HepG2 (cell line): ENCODE data around the gene RPS23. TPM values are rescaled to one million over a fixed set of nuclear protein-coding genes. Genes with fewer than 3 reads are reported as not detected.
A peak's percentile ranks its signal among the peaks of the same experiment; 100 is the strongest.

Experiments used
- DPF2 ChIP-seq: sonication (generic); formaldehyde crosslinking; IDR thresholded peaks from 2 replicates; pipeline ENCODE4 v1.4.0; 2020; ENCODE audit warnings: mild to moderate bottlenecking, low read depth, missing genetic modification reagents, borderline replicate concordance
- HNRNPL ChIP-seq: fragments of 200-400 bp; formaldehyde crosslinking; IDR thresholded peaks from 2 replicates; pipeline ENCODE4 v1.6.1; 2017; ENCODE audit warnings: mild to moderate bottlenecking, low read depth, low read length
- MATR3 ChIP-seq: sonication (generic); formaldehyde crosslinking; IDR thresholded peaks from 2 replicates; pipeline ENCODE4 v1.4.0; 2020; ENCODE audit warnings: missing genetic modification reagents
- NFRKB ChIP-seq: fragments of 450-650 bp; IDR thresholded peaks from 2 replicates; pipeline ENCODE4 v1.6.1; 2017
- SIN3A ChIP-seq: IDR thresholded peaks from 2 replicates; pipeline ENCODE4 v1.6.1; 2011; ENCODE audit warnings: low read depth, mild to moderate bottlenecking, control low read depth, low read length, borderline replicate concordance
- SNAPC2 ChIP-seq: sonication (generic); formaldehyde crosslinking; IDR thresholded peaks from 2 replicates; pipeline ENCODE4 v1.8.1; 2022; ENCODE audit warnings: mild to moderate bottlenecking, missing genetic modification reagents
- TRIM24 ChIP-seq: sonication (generic); formaldehyde crosslinking; IDR thresholded peaks from 2 replicates; pipeline ENCODE4 v1.8.0; 2022; ENCODE audit warnings: mild to moderate bottlenecking, missing genetic modification reagents
- XRCC5 ChIP-seq: fragments of 200-400 bp; formaldehyde crosslinking; optimal IDR thresholded peaks from 2 replicates; pipeline ENCODE3; 2017; ENCODE audit warnings: mild to moderate bottlenecking, low read length
- ZFP36L1 ChIP-seq: sonication (generic); formaldehyde crosslinking; IDR thresholded peaks from 2 replicates; pipeline ENCODE4 v1.8.0; 2022; ENCODE audit warnings: mild to moderate bottlenecking, missing genetic modification reagents, moderate library complexity
- ZNF160 ChIP-seq: sonication (generic); formaldehyde crosslinking; IDR thresholded peaks from 2 replicates; pipeline ENCODE4 v1.8.0; 2022; ENCODE audit warnings: mild to moderate bottlenecking, inconsistent platforms, missing genetic modification reagents
- ZNF282 ChIP-seq: fragments of 450-650 bp; IDR thresholded peaks from 2 replicates; pipeline ENCODE4 v1.6.1; 2018; ENCODE audit not compliant: partially characterized antibody
- ZNF407 ChIP-seq: sonication (generic); formaldehyde crosslinking; IDR thresholded peaks from one replicate; pipeline ENCODE4 v1.5.1; 2020; ENCODE audit warnings: mild to moderate bottlenecking, missing genetic modification reagents; ENCODE audit errors: not compliant biosample characterization
- ZNF557 ChIP-seq: sonication (generic); formaldehyde crosslinking; IDR thresholded peaks from 2 replicates; pipeline ENCODE4 v1.4.0; 2020; ENCODE audit warnings: missing genetic modification reagents
- ZNF704 ChIP-seq: sonication (generic); formaldehyde crosslinking; IDR thresholded peaks from 2 replicates; pipeline ENCODE4 v1.8.1; 2023; ENCODE audit warnings: mild to moderate bottlenecking, inconsistent platforms, moderate library complexity, missing genetic modification reagents, borderline replicate concordance
- polyA plus RNA-seq, 8 experiments: library from polyadenylated mRNA; depleted of rRNA in 3 of 8; stranded (reverse) in 7 of 8; unstranded in 1 of 8; fragments of >200 nt; fragmentation: Illumina TruSeq in 4 of 8; extraction: Trizol in 4 of 8; gene quantifications; 2 replicates each; pipeline versions ENCODE4 v1.2.1 to v1.2.3, GENCODE V29; 2011 to 2016; ENCODE audit warnings: low read depth in 4 of 8, missing spikeins in 1 of 8, mixed read lengths in 1 of 8; ENCODE audit not compliant: insufficient read depth in 1 of 8
- total RNA-seq, 5 experiments: library from RNA; depleted of rRNA; stranded (reverse); fragments of >200 nt; fragmentation: Illumina TruSeq; extraction: Trizol; gene quantifications; 2 replicates each; pipeline ENCODE4 v1.2.3, GENCODE V29; 2016; ENCODE audit warnings: low read depth in 1 of 5
- TF ChIP-seq, protein P1 (sequence below): sonication (generic); formaldehyde crosslinking; IDR thresholded peaks from 2 replicates; pipeline ENCODE4 v1.5.0; 2020; ENCODE audit warnings: mild to moderate bottlenecking, missing genetic modification reagents
- TF ChIP-seq, protein P2 (sequence below): IDR thresholded peaks from 2 replicates; pipeline ENCODE4 v1.6.1; 2018; ENCODE audit warnings: missing genetic modification reagents, mild to moderate bottlenecking, missing compliant biosample characterization

RPS23 gene
- total and polyA plus RNA-seq, 2 of the 13 experiments (the other 11 are each of a cell fraction or from before 2014, with no cell fraction given), result 3,088 to 3,235 TPM

DNA sequence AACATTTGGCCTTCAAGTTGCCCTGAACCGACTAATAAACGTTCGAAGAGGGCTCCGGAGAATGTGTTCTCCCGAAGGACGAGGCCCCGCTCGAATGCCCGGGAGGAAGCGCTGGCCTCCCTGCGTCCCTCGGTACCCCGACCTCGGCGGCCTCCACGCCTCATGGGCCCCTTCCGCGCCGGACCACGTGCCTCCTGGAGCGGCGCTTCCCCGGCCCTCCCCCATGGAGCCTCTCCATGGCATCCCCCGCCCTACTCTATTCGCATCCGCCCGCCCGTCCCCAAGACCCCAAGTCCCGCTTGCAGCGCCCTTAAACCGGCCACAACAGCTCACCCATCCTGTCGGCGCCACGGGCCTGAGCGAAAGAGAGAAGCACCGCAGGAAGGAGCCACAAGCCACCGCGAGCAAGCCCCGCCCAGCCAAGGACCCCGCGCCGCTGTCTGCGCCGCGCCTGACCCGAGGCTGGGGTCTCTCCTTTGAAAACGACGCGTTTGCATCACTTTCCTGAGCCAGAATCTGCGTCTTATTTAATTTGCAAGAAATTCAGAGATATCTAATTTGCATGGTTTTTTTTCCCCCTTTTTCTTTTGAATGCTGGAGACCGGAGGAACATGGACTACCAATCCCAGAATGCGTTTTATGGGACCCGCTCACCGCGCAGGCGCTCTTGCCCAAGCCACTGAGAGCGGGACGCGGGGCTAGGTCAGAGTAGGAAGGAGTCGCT, at the start of gene RPS23 (continued):
- TF ChIP-seq, protein P1, sequence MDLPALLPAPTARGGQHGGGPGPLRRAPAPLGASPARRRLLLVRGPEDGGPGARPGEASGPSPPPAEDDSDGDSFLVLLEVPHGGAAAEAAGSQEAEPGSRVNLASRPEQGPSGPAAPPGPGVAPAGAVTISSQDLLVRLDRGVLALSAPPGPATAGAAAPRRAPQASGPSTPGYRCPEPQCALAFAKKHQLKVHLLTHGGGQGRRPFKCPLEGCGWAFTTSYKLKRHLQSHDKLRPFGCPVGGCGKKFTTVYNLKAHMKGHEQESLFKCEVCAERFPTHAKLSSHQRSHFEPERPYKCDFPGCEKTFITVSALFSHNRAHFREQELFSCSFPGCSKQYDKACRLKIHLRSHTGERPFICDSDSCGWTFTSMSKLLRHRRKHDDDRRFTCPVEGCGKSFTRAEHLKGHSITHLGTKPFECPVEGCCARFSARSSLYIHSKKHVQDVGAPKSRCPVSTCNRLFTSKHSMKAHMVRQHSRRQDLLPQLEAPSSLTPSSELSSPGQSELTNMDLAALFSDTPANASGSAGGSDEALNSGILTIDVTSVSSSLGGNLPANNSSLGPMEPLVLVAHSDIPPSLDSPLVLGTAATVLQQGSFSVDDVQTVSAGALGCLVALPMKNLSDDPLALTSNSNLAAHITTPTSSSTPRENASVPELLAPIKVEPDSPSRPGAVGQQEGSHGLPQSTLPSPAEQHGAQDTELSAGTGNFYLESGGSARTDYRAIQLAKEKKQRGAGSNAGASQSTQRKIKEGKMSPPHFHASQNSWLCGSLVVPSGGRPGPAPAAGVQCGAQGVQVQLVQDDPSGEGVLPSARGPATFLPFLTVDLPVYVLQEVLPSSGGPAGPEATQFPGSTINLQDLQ, result no peak
- TF ChIP-seq ZNF557 (CRISPR knock-in tag), result 0 out of 2 replicates have a peak, but pooled peaks have one; percentile 53
- TF ChIP-seq HNRNPL, result 0 out of 2 replicates have a peak, but pooled peaks have one; percentile 61
- TF ChIP-seq MATR3 (CRISPR knock-in tag), result no peak
- TF ChIP-seq XRCC5, result peak; percentile 44
- peak; percentile 85 for TF ChIP-seq ZNF704 (CRISPR knock-in tag)
- no peak for TF ChIP-seq ZNF282
- TF ChIP-seq, protein P2, sequence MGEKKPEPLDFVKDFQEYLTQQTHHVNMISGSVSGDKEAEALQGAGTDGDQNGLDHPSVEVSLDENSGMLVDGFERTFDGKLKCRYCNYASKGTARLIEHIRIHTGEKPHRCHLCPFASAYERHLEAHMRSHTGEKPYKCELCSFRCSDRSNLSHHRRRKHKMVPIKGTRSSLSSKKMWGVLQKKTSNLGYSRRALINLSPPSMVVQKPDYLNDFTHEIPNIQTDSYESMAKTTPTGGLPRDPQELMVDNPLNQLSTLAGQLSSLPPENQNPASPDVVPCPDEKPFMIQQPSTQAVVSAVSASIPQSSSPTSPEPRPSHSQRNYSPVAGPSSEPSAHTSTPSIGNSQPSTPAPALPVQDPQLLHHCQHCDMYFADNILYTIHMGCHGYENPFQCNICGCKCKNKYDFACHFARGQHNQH (CRISPR knock-in tag), result peak; percentile 35; the same call in 1 of the 2 replicates
- TF ChIP-seq SNAPC2 (CRISPR knock-in tag), result no peak; the same call in 1 of the 2 replicates
- TF ChIP-seq ZFP36L1, result no peak
- no peak for TF ChIP-seq DPF2 (CRISPR knock-in tag)
- no peak for TF ChIP-seq NFRKB
- TF ChIP-seq ZNF160 (CRISPR knock-in tag), result no peak
- no peak for TF ChIP-seq SIN3A
- TF ChIP-seq TRIM24 (CRISPR knock-in tag), result no peak
- TF ChIP-seq ZNF407, result peak; percentile 28
